AG09319 (cell line): ENCODE data around the gene MTHFD1L.

ENCODE experiments used
- DNase-seq: peaks from one replicate; pipeline ENCODE4 v3.0.0-alpha.2; 2010; ENCODE audit warnings: low read depth; ENCODE audit errors: extremely low read depth
- TF ChIP-seq, protein P1 (sequence below): IDR thresholded peaks from 2 replicates; pipeline ENCODE4 v1.5.1; 2011; ENCODE audit warnings: low read depth, mild to moderate bottlenecking, inconsistent platforms, low read length, moderate library complexity

Gene MTHFD1L

GRCh38 chr6:150964765-150965164, 99.3 kb downstream of the MTHFD1L start:
- DNase-seq = no peak
- TF ChIP-seq, protein P1, sequence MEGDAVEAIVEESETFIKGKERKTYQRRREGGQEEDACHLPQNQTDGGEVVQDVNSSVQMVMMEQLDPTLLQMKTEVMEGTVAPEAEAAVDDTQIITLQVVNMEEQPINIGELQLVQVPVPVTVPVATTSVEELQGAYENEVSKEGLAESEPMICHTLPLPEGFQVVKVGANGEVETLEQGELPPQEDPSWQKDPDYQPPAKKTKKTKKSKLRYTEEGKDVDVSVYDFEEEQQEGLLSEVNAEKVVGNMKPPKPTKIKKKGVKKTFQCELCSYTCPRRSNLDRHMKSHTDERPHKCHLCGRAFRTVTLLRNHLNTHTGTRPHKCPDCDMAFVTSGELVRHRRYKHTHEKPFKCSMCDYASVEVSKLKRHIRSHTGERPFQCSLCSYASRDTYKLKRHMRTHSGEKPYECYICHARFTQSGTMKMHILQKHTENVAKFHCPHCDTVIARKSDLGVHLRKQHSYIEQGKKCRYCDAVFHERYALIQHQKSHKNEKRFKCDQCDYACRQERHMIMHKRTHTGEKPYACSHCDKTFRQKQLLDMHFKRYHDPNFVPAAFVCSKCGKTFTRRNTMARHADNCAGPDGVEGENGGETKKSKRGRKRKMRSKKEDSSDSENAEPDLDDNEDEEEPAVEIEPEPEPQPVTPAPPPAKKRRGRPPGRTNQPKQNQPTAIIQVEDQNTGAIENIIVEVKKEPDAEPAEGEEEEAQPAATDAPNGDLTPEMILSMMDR = no peak

GRCh38 chr6:150966786-150967185, 101.3 kb downstream of the MTHFD1L start:
- DNase-seq = no peak
- TF ChIP-seq, protein P1 = no peak

DNA sequence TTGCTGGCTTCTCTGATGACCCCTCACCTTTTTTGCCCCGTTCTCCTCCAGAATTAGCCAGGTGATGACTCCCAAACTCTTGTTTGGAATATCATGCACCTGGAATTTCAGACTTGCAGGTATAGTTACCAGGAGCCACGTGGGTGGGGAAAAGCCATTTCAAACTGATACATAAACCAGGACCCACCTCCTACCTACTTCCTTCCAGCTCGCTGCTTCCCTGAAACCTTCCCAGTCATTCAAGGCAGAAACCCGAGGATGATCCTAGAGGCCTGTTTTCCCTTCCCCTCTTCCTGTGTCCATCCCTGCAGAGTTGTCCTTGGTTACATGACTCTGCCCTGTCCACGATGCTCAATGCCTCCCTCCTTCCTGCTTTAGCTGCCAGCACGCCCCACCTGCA, 101.9 kb downstream of the MTHFD1L start:
- TF ChIP-seq, protein P1 = no peak
- DNase-seq = no peak

GRCh38 chr6:150967910-150968309, 102.4 kb downstream of the MTHFD1L start:
- no peak for DNase-seq
- TF ChIP-seq, protein P1 = no peak

DNA sequence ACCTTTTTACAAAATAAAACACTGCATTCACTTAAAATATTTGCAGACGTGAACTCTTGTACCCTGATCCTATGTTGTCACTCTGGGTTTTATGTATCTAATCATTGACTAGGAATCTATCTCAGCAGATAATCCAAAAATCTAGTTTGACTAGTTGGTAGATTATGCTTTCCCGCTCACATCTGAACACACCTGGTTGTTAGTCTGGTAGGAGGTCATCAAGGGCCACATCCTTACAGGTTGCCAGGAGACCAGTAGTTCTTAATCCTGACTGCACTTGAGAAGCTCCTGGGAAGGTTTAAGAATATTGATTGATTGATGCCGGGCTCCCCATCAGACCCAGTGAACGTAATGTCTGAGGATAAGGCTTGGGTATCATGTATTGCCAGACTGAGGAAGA, 104.4 kb downstream of the MTHFD1L start:
- TF ChIP-seq, protein P1 = no peak
- DNase-seq = no peak

DNA sequence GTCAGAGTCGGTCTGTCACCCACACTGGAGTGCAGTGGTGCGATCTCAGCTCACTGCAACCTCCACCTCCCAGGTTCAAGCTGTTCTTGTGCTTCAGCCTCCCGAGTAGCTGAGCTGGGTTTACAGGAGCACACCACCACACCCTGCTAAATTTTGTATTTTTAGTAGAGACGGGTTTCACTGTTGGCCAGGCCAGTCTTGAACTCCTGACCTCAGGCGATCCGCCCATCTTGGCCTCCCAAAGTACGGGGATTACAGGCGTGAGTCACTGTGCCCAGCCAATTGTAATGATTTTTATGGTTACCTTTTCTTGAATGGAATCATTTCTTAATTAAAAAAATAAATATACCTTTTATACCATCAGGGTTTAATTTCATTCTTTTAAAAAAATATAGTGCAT, 105.7 kb downstream of the MTHFD1L start:
- TF ChIP-seq, protein P1 = no peak
- no peak for DNase-seq

GRCh38 chr6:150975136-150975535, 109.6 kb downstream of the MTHFD1L start:
- DNase-seq = no peak
- TF ChIP-seq, protein P1 = no peak
